ENCODE results near the gene ATP8A2.

DNA sequence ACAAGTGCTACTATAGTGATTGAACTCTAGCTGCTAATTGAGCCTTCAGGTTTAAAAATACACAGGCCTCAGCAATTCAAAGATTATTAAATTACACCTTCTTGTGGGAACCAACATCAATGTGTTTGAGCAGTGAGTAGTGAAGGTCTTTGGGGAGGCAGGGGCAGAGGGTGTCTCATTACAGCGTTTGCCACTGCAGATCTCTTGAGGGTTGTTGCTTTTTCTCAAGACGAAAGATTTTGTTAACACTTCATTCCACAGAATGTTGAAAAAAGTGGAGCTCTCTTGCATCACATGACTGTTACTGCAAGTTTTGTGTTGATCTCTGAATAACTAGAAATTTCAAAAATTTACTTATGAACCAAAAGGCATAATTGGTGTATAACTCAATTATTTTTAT lies 253.6 kb downstream of the ATP8A2 start:
- TF ChIP-seq POLR2AphosphoS5 (IDR thresholded peaks at IDR 0.05) = no peak
- TF ChIP-seq, protein P1, sequence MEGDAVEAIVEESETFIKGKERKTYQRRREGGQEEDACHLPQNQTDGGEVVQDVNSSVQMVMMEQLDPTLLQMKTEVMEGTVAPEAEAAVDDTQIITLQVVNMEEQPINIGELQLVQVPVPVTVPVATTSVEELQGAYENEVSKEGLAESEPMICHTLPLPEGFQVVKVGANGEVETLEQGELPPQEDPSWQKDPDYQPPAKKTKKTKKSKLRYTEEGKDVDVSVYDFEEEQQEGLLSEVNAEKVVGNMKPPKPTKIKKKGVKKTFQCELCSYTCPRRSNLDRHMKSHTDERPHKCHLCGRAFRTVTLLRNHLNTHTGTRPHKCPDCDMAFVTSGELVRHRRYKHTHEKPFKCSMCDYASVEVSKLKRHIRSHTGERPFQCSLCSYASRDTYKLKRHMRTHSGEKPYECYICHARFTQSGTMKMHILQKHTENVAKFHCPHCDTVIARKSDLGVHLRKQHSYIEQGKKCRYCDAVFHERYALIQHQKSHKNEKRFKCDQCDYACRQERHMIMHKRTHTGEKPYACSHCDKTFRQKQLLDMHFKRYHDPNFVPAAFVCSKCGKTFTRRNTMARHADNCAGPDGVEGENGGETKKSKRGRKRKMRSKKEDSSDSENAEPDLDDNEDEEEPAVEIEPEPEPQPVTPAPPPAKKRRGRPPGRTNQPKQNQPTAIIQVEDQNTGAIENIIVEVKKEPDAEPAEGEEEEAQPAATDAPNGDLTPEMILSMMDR (IDR thresholded peaks at IDR 0.05) = no peak
- TF ChIP-seq EP300 (IDR thresholded peaks at IDR 0.05) = no peak
